Activated T-cell treated with anti-CD3 and anti-CD28 coated beads, Interleukin-2, amount 50 U/mL, for 24 hours (primary cell): ENCODE measurements around the gene ZBTB48.

Experiments used
- DNase-seq: peaks from one replicate; pipeline ENCODE4 v3.0.0-alpha.2; 2020
- H3K27ac Mint-ChIP-seq: 2 replicates; pipeline ENCODE4 v1.8.0; 2020; ENCODE audit warnings: mild to moderate bottlenecking, mixed read lengths
- H3K27me3 Mint-ChIP-seq: 2 replicates; pipeline ENCODE4 v1.8.0; 2020; ENCODE audit warnings: mixed read lengths
- H3K36me3 Mint-ChIP-seq: 2 replicates; pipeline ENCODE4 v1.8.0; 2020; ENCODE audit warnings: low read depth, mixed read lengths
- H3K4me1 Mint-ChIP-seq: 2 replicates; pipeline ENCODE4 v1.8.0; 2020; ENCODE audit warnings: low read depth, mixed read lengths
- H3K4me3 Mint-ChIP-seq: 2 replicates; pipeline ENCODE4 v1.8.0; 2020; ENCODE audit warnings: mild to moderate bottlenecking, moderate library complexity, mixed read lengths
- H3K9me3 Mint-ChIP-seq: 2 replicates; pipeline ENCODE4 v1.8.0; 2020; ENCODE audit warnings: mixed read lengths

The ZBTB48 gene

DNA sequence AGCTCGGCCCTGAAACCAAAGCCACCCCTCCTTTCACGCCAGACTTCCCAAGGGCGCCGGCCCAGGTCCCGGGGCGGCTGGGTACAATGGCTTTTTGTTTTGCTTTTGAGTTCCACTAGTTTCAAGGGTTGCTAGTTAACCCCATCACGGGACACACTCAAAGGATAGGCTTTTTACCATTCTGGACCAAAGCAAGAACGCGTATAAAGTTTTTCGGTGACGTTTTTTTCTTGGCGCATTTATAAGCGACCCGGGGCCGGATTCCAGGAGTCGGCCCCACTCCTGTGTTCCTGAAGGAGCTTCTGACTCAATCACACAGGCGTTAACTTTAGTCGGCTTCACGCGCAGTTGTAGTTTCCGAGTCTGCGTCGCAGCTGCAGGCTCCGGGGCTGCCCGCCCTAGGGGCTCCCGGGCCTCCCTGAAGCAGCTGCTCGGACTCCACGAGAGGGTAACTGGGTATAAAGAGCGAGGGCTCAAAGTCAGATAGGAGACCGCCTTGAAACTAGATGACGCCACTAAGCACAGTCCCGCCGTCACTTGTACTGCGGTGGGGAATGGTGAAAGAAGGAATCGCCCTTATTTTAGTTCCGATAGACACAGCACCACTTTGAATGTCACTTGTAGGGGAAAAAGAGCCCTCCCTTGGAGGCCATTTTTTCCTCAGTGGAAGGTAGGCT, 23.6 kb downstream of the ZBTB48 start:
- Mint-ChIP-seq H3K9me3 (no peaks in the 10 kb centered on the region), H3K4me1 (peaks cover 28% of the 10 kb centered on the region), H3K36me3 (peaks cover 33% of the 10 kb centered on the region), H3K27ac (peak overlapping the region; percentile 97), H3K4me3 (peak overlapping the region; percentile 81), H3K27me3 (no peaks in the 10 kb centered on the region)
- peak; percentile 80 for DNase-seq

DNA sequence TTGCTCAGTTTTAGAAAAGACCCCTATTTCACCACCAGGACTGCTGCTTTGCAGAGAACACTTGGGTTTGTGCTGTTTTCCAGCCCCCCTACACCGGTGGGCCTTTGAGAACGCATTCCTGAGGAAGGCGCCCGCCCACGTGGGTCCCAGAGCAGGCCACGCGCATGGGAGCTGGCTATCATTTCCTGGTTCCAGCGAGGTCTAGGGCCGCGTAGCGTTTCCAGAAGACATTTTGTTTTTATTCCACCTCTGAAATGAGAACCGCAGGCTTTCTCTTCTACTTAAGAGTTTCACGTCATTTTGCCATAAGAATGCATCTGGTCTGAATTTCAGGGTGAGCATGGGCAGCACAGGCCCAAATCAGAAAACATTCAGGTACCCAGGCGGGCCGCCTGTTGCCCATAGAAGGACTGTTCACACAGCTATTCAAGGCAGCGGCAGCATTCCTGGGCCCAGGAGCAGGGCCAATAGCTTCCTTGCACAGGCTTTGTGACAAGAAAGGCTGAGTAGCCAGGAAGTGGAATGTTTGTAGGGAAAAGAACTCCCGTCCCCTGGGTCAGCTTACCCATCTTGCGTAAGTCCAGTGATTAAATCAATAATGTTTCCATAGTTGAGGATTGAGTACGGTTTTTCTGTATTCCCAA, 24.2 kb downstream of the ZBTB48 start:
- peak overlapping the region; percentile 81 for H3K4me3 Mint-ChIP-seq
- no peaks in the 10 kb centered on the region for H3K27me3 Mint-ChIP-seq
- peaks cover 26% of the 10 kb centered on the region for H3K36me3 Mint-ChIP-seq
- H3K4me1 Mint-ChIP-seq: peaks cover 24% of the 10 kb centered on the region
- DNase-seq: peak; percentile 69
- peak overlapping the region; percentile 97 for H3K27ac Mint-ChIP-seq
- H3K9me3 Mint-ChIP-seq: no peaks in the 10 kb centered on the region

DNA sequence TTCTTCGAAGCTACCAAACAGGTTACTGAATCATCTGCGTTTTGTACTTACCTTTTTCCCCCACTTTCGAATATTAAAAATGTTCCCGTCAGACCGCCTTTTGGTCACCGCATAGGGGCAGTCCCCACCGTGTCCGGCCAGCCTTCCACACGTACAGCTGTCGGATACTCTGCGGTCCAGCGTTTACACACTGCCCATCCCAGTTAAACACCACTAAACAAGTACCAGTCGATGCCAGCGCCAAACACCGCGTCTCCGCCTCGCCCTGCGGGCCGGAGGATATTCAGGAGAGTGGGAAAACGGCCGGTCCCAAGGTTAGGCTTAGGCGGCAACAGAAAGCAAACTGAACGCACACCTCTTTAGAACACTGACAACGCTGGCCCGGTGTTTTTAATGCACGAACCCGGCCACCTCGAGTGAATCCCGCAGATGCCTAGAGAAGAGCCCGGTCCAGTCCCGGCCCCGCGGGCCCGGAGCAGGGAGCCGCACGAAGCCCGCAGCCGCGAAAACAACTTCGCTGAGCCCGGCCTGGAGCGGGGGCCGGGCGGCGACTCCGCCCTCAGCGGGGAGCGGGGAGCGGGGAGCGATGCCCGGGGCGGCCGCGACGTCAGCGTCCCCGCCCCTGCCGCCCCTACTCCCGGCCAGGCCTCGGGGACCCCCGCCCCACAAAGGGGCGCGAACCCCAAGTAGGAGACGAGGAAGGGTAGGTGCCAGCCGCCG, 33.0 kb downstream of the ZBTB48 start:
- Mint-ChIP-seq H3K27ac (peak overlapping the region; percentile 78), H3K4me1 (peaks cover 25% of the 10 kb centered on the region), H3K9me3 (no peaks in the 10 kb centered on the region), H3K4me3 (peak overlapping the region; percentile 82), H3K36me3 (peaks cover 14% of the 10 kb centered on the region), H3K27me3 (no peaks in the 10 kb centered on the region)
- no peak for DNase-seq

DNA sequence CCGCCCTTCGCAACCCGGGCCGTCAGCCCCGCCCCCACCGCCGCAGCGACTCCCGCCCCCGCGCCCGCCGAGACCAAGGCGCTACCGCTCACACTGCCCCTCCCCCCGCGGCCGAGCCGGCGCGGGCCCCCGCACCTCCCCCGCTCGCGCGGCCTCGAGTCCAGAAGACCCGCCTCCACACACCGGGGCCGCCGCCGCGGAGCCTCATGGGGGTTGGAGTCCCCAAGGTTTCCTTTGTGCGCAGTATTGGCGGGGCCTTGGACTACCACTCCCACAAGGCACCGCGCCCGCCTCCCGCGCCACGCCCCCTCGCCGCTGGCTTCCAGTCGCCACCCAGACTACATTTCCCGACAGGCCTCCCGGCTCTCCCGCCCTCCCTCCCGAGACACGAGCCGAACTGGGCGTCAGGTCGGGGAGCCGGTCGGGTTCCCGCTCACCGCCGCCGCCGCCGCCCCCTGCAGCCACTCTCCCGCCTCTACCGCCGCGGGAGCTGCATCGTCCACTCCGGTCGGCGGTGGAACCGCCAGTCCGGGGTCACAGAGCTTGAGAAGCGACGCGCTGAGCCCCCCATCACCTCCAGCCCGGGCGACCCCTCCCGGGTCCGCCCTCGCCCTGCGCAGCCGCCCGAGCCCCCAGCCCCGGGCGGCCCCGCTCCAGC, 33.7 kb downstream of the ZBTB48 start, which contains the start of gene PHF13:
Gene PHF13 (plus strand): TSS at position 371 of the 658 bp plus-strand sequence. CDS start 336 bp downstream, outside the sequence.
- H3K27ac Mint-ChIP-seq: peak within 1 kb of the TSS; percentile 78
- H3K27me3 Mint-ChIP-seq: no peaks in the 10 kb centered on the region
- peak within 1 kb of the TSS; percentile 82 for H3K4me3 Mint-ChIP-seq
- no peaks in the 10 kb centered on the region for H3K9me3 Mint-ChIP-seq
- DNase-seq: peak; percentile 100
- peaks cover 20% of the 10 kb centered on the region for H3K36me3 Mint-ChIP-seq
- H3K4me1 Mint-ChIP-seq: peaks cover 25% of the 10 kb centered on the region

DNA sequence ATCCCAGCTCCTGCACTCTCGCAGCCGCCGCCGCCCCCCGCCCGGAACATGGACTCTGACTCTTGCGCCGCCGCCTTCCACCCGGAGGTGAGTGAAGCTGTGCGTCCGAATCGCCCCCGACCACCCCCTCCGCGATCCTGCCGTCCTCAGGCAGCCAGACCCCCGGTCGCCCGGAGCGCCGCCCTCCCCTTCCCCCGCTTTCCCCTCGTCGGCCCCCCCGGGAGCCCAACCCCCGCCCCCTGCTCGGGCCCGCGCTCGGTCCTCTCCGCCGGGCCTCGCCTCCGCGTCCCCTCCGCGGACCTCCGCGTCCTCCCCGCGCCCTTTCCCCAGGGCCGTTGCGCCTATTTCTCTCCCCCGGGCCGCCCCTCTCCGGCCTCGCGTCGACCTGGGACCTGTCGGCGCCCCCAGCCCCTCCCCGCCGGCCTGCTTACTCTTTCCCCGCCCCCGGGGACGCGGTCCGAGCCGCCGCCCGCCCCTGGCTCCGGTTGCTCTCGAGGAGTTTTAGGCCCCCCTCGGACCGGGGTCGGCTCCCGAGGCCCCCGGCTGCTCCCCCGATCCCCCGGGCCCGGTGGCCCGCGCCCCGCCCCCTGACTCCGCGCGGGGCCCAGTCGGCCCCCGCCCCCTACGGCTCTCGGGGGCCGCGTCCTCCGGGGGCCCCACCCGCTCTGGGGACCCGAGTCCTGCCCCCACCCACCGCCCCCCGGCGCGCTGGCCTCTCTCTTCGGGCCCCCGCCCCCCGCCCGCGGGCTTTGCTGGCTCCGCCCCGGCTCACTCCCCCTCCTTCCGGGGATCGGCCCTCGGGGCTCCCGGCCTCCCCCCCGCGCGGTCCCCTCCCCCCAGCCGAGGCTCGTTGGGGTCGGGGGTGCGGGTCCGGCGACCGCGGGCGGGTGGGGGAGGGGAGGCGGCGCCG, 34.5 kb downstream of the ZBTB48 start:
- H3K4me3 Mint-ChIP-seq: peak overlapping the region; percentile 76
- peak overlapping the region; percentile 61 for H3K27ac Mint-ChIP-seq
- peaks cover 25% of the 10 kb centered on the region for H3K4me1 Mint-ChIP-seq
- no peaks in the 10 kb centered on the region for H3K27me3 Mint-ChIP-seq
- peak; percentile 72 for DNase-seq
- no peaks in the 10 kb centered on the region for H3K9me3 Mint-ChIP-seq
- H3K36me3 Mint-ChIP-seq: peaks cover 27% of the 10 kb centered on the region

DNA sequence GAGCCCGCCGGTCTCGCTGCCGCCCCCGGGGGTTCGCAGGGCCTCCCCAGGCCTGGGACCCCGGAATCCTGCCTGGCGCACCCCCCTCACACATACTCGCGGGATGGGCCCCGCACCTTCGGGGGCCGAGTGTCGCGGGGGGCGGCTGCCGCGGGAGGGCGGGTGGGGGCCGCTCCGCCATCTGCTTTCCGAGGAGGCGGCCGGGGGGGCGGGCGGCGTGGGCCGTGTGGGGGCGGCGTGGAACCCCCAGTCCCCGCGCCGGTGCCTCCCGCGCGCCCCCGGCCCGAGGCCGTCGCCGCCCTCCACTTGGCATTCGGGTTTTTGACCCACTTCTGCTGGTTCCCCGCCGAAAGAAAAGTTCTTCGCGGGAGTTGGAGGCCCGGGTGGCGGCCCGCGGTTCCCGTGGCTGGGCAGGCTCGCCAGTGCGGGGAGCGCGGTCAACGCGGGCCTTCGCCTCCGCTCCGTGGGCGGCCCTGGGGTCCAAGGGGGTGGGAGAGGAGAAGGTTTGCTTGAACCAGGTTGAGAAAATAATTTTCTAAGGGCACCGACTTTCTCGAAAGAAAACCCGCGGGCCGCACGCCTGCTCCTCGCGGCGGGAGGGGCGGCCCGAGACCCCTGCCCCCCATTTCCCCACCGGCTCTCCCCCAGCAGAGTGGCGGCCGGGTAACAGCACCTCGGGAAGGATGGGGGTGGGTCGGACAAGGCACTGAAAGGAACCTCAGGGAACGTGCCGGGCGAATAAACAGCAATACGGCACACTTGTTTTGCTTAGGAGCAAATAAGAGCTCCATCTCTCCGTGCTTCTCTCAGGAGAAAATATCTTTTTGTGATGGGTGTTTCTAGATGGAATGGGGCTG, 35.4 kb downstream of the ZBTB48 start:
- Mint-ChIP-seq H3K27me3 (no peaks in the 10 kb centered on the region), H3K9me3 (no peaks in the 10 kb centered on the region), H3K27ac (peak overlapping the region; percentile 82), H3K4me1 (peaks cover 25% of the 10 kb centered on the region), H3K4me3 (peak overlapping the region; percentile 77), H3K36me3 (peaks cover 35% of the 10 kb centered on the region)
- DNase-seq: peak; percentile 44

DNA sequence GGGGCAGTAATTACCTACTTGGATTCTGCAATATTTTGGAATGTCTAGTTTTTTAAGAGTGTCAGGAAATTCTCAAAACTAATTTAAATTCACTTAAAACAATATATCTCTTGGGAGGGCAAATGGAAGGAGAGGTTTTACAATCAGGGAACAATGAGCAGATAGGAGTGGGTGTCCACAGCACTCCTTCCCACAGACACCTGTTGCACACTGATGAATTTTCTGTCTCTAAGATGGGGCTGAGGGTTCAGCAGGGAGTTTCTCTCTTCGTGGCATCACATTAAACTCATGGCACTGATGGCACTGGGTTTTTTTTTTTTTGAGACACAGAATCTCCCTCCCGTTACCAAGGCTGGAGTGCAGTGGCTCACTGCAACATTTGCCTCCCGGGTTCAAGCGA, 39.3 kb downstream of the ZBTB48 start:
- DNase-seq: no peak
- no peak overlapping the region for H3K27ac Mint-ChIP-seq
- H3K4me1 Mint-ChIP-seq: peaks cover 16% of the 10 kb centered on the region
- no peak overlapping the region for H3K4me3 Mint-ChIP-seq
- no peaks in the 10 kb centered on the region for H3K9me3 Mint-ChIP-seq
- H3K27me3 Mint-ChIP-seq: no peaks in the 10 kb centered on the region
- H3K36me3 Mint-ChIP-seq: peaks cover 72% of the 10 kb centered on the region

DNA sequence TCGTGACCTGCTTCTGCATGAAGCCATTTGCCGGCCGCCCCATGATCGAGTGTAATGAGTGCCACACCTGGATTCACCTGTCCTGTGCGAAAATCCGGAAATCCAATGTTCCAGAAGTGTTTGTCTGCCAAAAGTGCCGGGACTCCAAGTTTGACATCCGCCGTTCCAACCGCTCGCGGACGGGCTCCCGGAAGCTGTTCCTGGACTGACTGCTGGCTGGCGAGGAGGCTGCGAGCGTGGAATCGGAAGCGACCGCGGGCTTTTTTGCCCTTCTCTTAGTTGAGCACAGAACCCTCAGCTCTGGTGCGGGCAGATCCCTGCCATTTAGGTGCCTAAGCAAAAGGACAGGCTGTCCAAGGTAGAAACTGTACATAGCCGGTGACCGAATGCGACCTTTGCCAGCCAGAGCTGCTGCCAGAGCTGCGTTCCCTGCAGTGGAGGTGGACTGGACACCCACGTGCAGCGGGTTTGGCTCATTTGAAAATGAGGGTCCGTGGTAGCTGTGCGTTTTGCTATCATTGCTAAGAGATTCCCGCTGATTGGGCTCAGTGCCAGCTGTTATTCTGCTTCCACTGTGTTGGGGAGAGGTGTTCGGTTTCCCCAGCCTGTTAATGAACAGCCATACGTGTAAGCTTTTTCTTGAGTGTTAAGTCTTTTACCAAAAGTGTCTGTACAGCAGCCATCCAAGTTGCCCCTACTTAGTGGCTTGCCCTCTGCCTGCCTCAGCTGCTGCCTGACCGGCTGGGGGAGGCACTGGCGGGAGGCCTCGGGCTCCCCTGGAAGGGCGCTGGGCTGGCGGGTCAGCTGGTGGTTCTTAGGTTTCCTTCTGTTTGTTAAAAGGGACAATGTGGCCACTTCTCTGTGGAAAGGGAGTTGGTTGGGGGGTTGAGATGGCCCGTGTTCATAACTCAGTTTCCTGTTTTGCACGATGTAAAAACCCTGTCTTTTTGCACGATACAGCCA, 41.9 kb downstream of the ZBTB48 start:
- peaks cover 83% of the 10 kb centered on the region for H3K36me3 Mint-ChIP-seq
- H3K9me3 Mint-ChIP-seq: no peaks in the 10 kb centered on the region
- H3K27ac Mint-ChIP-seq: no peak overlapping the region
- no peak for DNase-seq
- H3K4me3 Mint-ChIP-seq: no peak overlapping the region
- H3K27me3 Mint-ChIP-seq: no peaks in the 10 kb centered on the region
- peaks cover 22% of the 10 kb centered on the region for H3K4me1 Mint-ChIP-seq

DNA sequence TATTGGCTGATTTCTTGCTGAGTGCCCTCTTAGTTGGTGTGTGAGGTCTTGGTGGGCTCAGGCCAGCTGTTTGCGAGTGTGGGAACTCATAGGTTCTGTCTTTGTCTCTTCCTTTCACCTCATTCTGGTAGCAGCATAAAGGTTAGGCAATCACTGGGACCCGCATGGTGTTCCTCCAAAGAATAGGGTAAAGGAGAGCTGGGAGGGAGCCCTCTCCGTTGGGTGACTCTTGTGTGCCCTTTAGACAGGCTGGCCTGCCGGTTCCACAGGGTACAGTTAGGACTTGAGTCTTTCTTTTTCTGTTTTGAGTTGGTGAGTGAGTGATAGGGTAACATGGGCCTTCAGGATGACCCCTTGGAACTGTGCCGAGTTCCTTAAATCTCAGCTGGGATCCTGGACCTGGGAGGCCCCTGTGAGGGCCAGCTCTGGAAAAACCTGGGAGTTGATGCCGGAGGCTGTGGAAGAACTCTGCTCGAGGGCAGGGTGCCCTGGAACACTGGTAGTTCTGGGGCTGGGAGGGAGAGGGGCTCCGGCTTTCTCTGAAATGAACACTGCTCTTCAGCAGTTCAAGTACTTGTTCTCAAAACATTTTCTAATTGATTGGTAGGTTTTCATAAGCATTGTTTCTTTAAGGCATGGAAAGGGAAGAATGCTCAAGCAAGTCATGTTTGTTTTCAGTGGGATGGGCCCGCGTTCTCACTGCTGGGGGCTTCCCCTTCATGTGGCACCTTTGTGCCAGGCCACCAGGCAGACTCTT, 42.8 kb downstream of the ZBTB48 start:
- no peaks in the 10 kb centered on the region for H3K27me3 Mint-ChIP-seq
- H3K4me1 Mint-ChIP-seq: peaks cover 28% of the 10 kb centered on the region
- no peaks in the 10 kb centered on the region for H3K9me3 Mint-ChIP-seq
- H3K27ac Mint-ChIP-seq: no peak overlapping the region
- peaks cover 86% of the 10 kb centered on the region for H3K36me3 Mint-ChIP-seq
- DNase-seq: no peak
- H3K4me3 Mint-ChIP-seq: no peak overlapping the region

DNA sequence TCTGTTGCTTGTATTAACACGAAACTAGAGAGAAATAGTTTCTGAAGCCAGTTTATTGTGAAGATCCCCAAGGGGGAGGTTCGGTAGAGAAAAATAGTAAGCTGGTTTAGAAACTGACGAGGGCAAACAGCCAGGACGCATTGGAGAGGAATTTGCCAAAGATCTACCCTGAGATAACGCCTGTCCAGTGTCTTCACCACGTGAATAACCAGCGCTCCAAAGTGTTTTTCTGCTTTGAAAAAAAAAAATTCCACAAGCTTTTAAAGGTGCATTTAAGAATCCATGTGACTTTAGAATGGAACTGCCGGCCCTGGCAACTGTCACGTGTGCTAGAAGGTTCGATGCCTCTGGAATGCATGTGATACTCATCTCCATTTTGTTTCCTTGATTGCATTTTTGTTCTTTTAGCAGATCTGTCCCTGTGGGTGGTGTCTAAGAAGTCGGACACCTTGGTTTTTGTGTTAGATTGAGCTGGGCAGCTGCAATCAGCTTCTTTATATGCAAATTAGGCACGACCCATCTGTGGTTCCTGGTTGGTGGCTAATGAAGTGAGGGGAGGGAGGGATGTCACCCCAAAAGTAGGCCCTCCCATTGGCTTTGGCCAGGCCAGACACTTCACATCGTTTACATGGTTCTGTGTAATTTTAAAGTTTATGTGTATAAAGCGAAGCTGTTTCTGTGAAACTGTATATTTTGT, 43.6 kb downstream of the ZBTB48 start:
- Mint-ChIP-seq H3K36me3 (peaks cover 86% of the 10 kb centered on the region), H3K4me1 (peaks cover 31% of the 10 kb centered on the region), H3K27me3 (no peaks in the 10 kb centered on the region), H3K4me3 (no peak overlapping the region), H3K27ac (no peak overlapping the region), H3K9me3 (no peaks in the 10 kb centered on the region)
- no peak for DNase-seq
